A204.1 (cell line): ENCODE results near the gene NSL1.
A peak's percentile ranks its signal among the peaks of the same experiment; 100 is the strongest.
"Not testable (repeated sequence)": the region's sequence is repeated elsewhere in the genome, so short reads cannot be mapped to it uniquely, and the experiment has no call there.

Source experiments
- FAIRE-seq: peaks from 2 replicates; lab custom pipeline; 2012; peaks lifted over from hg19 to GRCh38; lab: Jason Lieb, UNC

The NSL1 gene

GRCh38 chr1:212791676-212792395 lies at the start of gene NSL1, which contains the start of gene TATDN3:
Gene NSL1, minus strand, starts transcription at chr1:212791777. Its CDS starts 14 bp downstream, at chr1:212791763.
Gene TATDN3, plus strand, starts transcription at chr1:212791894. Its CDS starts 28 bp downstream, at chr1:212791922.
- FAIRE-seq = no peak

GRCh38 chr1:212838145-212838544 lies 46.6 kb upstream of the NSL1 start:
- no peak for FAIRE-seq

GRCh38 chr1:212833211-212834207 lies 41.9 kb upstream of the NSL1 start:
- FAIRE-seq = not testable (repeated sequence)

- no peak for FAIRE-seq
These were observed 36.8 kb upstream of the NSL1 start for GRCh38 chr1:212828395-212828794.

GRCh38 chr1:212827831-212828278 lies 36.3 kb upstream of the NSL1 start:
- FAIRE-seq = no peak

- no peak for FAIRE-seq
These were observed 35.7 kb upstream of the NSL1 start for GRCh38 chr1:212827171-212827776.

GRCh38 chr1:212825798-212826452 lies 34.3 kb upstream of the NSL1 start:
- no peak for FAIRE-seq

GRCh38 chr1:212824201-212824600 lies 32.6 kb upstream of the NSL1 start:
- no peak for FAIRE-seq

GRCh38 chr1:212822956-212823355 lies 31.4 kb upstream of the NSL1 start:
- no peak for FAIRE-seq

- no peak for FAIRE-seq
These were observed 29.4 kb upstream of the NSL1 start for GRCh38 chr1:212820969-212821368.

GRCh38 chr1:212819726-212820125 lies 28.1 kb upstream of the NSL1 start:
- no peak for FAIRE-seq

GRCh38 chr1:212816567-212817278 lies 25.1 kb upstream of the NSL1 start:
- no peak for FAIRE-seq

- peak; percentile 84 for FAIRE-seq
These were observed 23.2 kb upstream of the NSL1 start for GRCh38 chr1:212814537-212815334.

GRCh38 chr1:212805767-212806166 lies 14.2 kb upstream of the NSL1 start:
- no peak for FAIRE-seq

GRCh38 chr1:212797681-212798080 lies 6.1 kb upstream of the NSL1 start:
- FAIRE-seq = no peak

GRCh38 chr1:212794561-212795014 lies 3.0 kb upstream of the NSL1 start:
- no peak for FAIRE-seq

- FAIRE-seq = no peak
These were observed 875 bp upstream of the NSL1 start for GRCh38 chr1:212792396-212792908.

GRCh38 chr1:212791261-212791675 lies 309 bp downstream of the NSL1 start:
- FAIRE-seq = no peak

GRCh38 chr1:212785871-212786270 lies 5.7 kb downstream of the NSL1 start:
- FAIRE-seq = no peak

- FAIRE-seq = no peak
These were observed 7.6 kb downstream of the NSL1 start for GRCh38 chr1:212783976-212784375.
